IMR-90 (cell line): ENCODE results near the gene GCNT3. TPM values are rescaled to one million over a fixed set of nuclear protein-coding genes. Genes with fewer than 3 reads are reported as not detected.

ENCODE experiments used
- ATAC-seq: fragments of 200-7000 bp; cut with Tn5 transposase; 2 replicates; pipeline ENCODE4 v1.9.1; 2020; ENCODE audit warnings: low read depth, mild to moderate bottlenecking, moderate library complexity
- BruUV-seq: library from RNA; stranded (reverse); fragments of 400-500 nt; replicated peaks from 2 replicates; lab custom pipeline; 2021; lab: Mats Ljungman, UMichigan
- CTCF ChIA-PET: fragments of 300-600 bp; formaldehyde crosslinking; extraction: SDS; loops from one replicate; lab custom pipeline; 2021; ENCODE audit warnings: antibody characterized with exemption; lab: Yijun Ruan, JAX
- POLR2A ChIA-PET: fragments of 300-600 bp; sonication (Branson Sonifier 250); formaldehyde crosslinking; loops from one replicate; lab custom pipeline; 2022; ENCODE audit warnings: antibody characterized with exemption; ENCODE audit not compliant: unreplicated experiment; lab: Charles Lee
- DNase-seq: peaks from one replicate; pipeline ENCODE4 v3.0.0; 2013
- H2AFZ ChIP-seq: replicated peaks from 2 replicates; pipeline ENCODE3; 2013; ENCODE audit warnings: low read length, mild to moderate bottlenecking; ENCODE audit not compliant: poor library complexity
- H2AK5ac ChIP-seq: 2 replicates; pipeline ENCODE4 v1.6.1; 2013; ENCODE audit warnings: low read depth, low read length, inconsistent platforms
- H2AK9ac ChIP-seq: replicated peaks from 2 replicates; pipeline ENCODE3; 2013; ENCODE audit warnings: mild to moderate bottlenecking, low read depth, low read length, moderate library complexity; ENCODE audit not compliant: poor library complexity
- H2BK120ac ChIP-seq: 2 replicates; pipeline ENCODE4 v1.6.1; 2013; ENCODE audit warnings: low read depth, low read length, inconsistent platforms
- H2BK15ac ChIP-seq: 3 replicates; pipeline ENCODE4 v1.6.1; 2013; ENCODE audit warnings: low read depth, low read length, inconsistent platforms
- H2BK20ac ChIP-seq: 2 replicates; pipeline ENCODE4 v1.6.1; 2013; ENCODE audit warnings: low read depth, mild to moderate bottlenecking, inconsistent platforms, low read length, moderate library complexity
- H2BK5ac ChIP-seq: 2 replicates; pipeline ENCODE4 v1.6.1; 2013; ENCODE audit warnings: mild to moderate bottlenecking, low read depth, low read length, inconsistent platforms; ENCODE audit not compliant: poor library complexity, severe bottlenecking
- H3K14ac ChIP-seq: replicated peaks from 2 replicates; pipeline ENCODE4 v1.6.1; 2013; ENCODE audit warnings: low read depth, low read length, inconsistent platforms
- H3K18ac ChIP-seq: 2 replicates; pipeline ENCODE4 v1.6.1; 2013; ENCODE audit warnings: low read depth, low read length, control low read depth
- H3K23ac ChIP-seq: 2 replicates; pipeline ENCODE4 v1.6.1; 2013; ENCODE audit warnings: low read depth, low read length, inconsistent platforms
- H3K27ac ChIP-seq: 2 replicates; pipeline ENCODE4 v1.5.1; 2013; ENCODE audit warnings: mild to moderate bottlenecking, control low read depth, low read length; ENCODE audit not compliant: insufficient read depth
- H3K27me3 ChIP-seq: 2 replicates; pipeline ENCODE4 v1.6.1; 2013; ENCODE audit warnings: low read length; ENCODE audit not compliant: control insufficient read depth, insufficient read depth
- H3K36me3 ChIP-seq: 2 replicates; pipeline ENCODE4 v1.6.1; 2013; ENCODE audit warnings: low read length, mixed read lengths; ENCODE audit not compliant: control insufficient read depth, insufficient read depth
- H3K4ac ChIP-seq: 2 replicates; pipeline ENCODE4 v1.6.1; 2013; ENCODE audit warnings: low read depth, low read length, inconsistent platforms
- H3K4me1 ChIP-seq: 2 replicates; pipeline ENCODE4 v1.6.1; 2013; ENCODE audit warnings: low read length, mixed read lengths; ENCODE audit not compliant: control insufficient read depth, insufficient read depth
- H3K4me2 ChIP-seq: 2 replicates; pipeline ENCODE4 v1.6.1; 2013; ENCODE audit warnings: low read depth, mild to moderate bottlenecking, control low read depth, low read length, moderate library complexity
- H3K4me3 ChIP-seq: 2 replicates; pipeline ENCODE4 v1.5.1; 2013; ENCODE audit warnings: low read depth, mild to moderate bottlenecking, control low read depth, low read length, moderate library complexity; ENCODE audit not compliant: insufficient read depth
- H3K56ac ChIP-seq: 2 replicates; pipeline ENCODE4 v1.6.1; 2013; ENCODE audit warnings: low read length, inconsistent platforms; ENCODE audit not compliant: insufficient read depth; ENCODE audit errors: extremely low read depth
- H3K79me1 ChIP-seq, 2 experiments: 2 replicates each; pipeline ENCODE4 v1.6.1; 2013; ENCODE audit warnings: low read length in 2 of 2, inconsistent platforms in 1 of 2, low read depth in 1 of 2
- H3K9ac ChIP-seq: 2 replicates; pipeline ENCODE4 v1.6.1; 2013; ENCODE audit warnings: low read depth, low read length, control low read depth
- H3K9me1 ChIP-seq: 2 replicates; pipeline ENCODE4 v1.6.1; 2013; ENCODE audit warnings: low read length, inconsistent platforms; ENCODE audit not compliant: insufficient read depth
- H3K9me3 ChIP-seq: 2 replicates; pipeline ENCODE4 v1.6.1; 2013; ENCODE audit warnings: low read length; ENCODE audit not compliant: control insufficient read depth, insufficient read depth
- H4K20me1 ChIP-seq: 2 replicates; pipeline ENCODE4 v1.6.1; 2013; ENCODE audit warnings: low read length, inconsistent platforms; ENCODE audit not compliant: insufficient read depth
- H4K5ac ChIP-seq: 2 replicates; pipeline ENCODE4 v1.6.1; 2013; ENCODE audit warnings: mild to moderate bottlenecking, low read depth, low read length, control low read depth
- H4K8ac ChIP-seq, 2 experiments: 2 replicates each; pipeline ENCODE4 v1.6.1; 2013; ENCODE audit warnings: low read depth in 2 of 2, low read length in 2 of 2, control low read depth in 1 of 2, inconsistent platforms in 1 of 2
- H4K91ac ChIP-seq: 2 replicates; pipeline ENCODE4 v1.6.1; 2013; ENCODE audit warnings: low read depth, low read length, inconsistent platforms; ENCODE audit not compliant: insufficient read depth
- BHLHE40 ChIP-seq: fragments of 150-350 bp; IDR thresholded peaks from 2 replicates; pipeline ENCODE4 v1.6.1; 2016; ENCODE audit warnings: mild to moderate bottlenecking, low read depth, low read length
- CEBPB ChIP-seq: IDR thresholded peaks from 2 replicates; pipeline ENCODE4 v1.6.1; 2012; ENCODE audit warnings: low read depth, low read length, improper control_type of control experiment
- FOS ChIP-seq: fragments of 150-350 bp; IDR thresholded peaks from 2 replicates; pipeline ENCODE4 v1.6.1; 2016; ENCODE audit warnings: low read depth, low read length
- MAZ ChIP-seq: IDR thresholded peaks from 2 replicates; pipeline ENCODE4 v1.6.1; 2012; ENCODE audit warnings: low read depth, mild to moderate bottlenecking, low read length, improper control_type of control experiment, moderate library complexity, borderline replicate concordance
- MXI1 ChIP-seq: IDR thresholded peaks from 2 replicates; pipeline ENCODE4 v1.6.1; 2012; ENCODE audit warnings: low read depth, mild to moderate bottlenecking, low read length, moderate library complexity, borderline replicate concordance
- RAD21 ChIP-seq: IDR thresholded peaks from 2 replicates; pipeline ENCODE4 v1.6.1; 2012; ENCODE audit warnings: low read length, improper control_type of control experiment
- RFX5 ChIP-seq: IDR thresholded peaks from 2 replicates; pipeline ENCODE4 v1.8.0; 2012; ENCODE audit warnings: low read depth, mild to moderate bottlenecking, low read length, moderate library complexity
- SMC3 ChIP-seq: fragments of 150-350 bp; IDR thresholded peaks from 2 replicates; pipeline ENCODE4 v1.6.1; 2016; ENCODE audit warnings: low read depth, mild to moderate bottlenecking, antibody characterized with exemption, low read length, moderate library complexity
- WGBS, 2 experiments: methylation state at CpG; one replicate each; pipeline versions ENCODE4 v1.1.5 to v1.1.7; 2013; ENCODE audit warnings: missing lambda C conversion rate in 2 of 2; ENCODE audit not compliant: insufficient read length in 1 of 2; ENCODE audit errors: extremely low coverage in 2 of 2; 5-methylcytosine and 5-hydroxymethylcytosine counted together
- dilution Hi-C: fragments of 300-500 bp; cut with HindIII; formaldehyde crosslinking; loops from one replicate; pipeline ENCODE4 v1.14.3; 2018; ENCODE audit warnings: low sequenced_read_pairs; ENCODE audit not compliant: unreplicated experiment
- in situ Hi-C: fragments of 300-500 bp; cut with MboI; formaldehyde crosslinking; loops from 3 replicates; pipeline ENCODE4 v1.14.3; 2019; ENCODE audit warnings: low sequenced_read_pairs, inconsistent platforms, mixed read lengths
- intact Hi-C: fragments of 100-400 bp; cut with micrococcal nuclease; formaldehyde crosslinking; loops from 2 replicates; pipeline ENCODE4 v1.10.0; 2022
- polyA plus RNA-seq, 3 experiments: library from polyadenylated mRNA; depleted of rRNA; stranded (reverse); fragments of >200 nt; gene quantifications; 2 replicates each; pipeline ENCODE4 v1.2.3, GENCODE V29; 2012; ENCODE audit warnings: low replicate concordance in 1 of 3
- total RNA-seq: library from RNA; depleted of rRNA; stranded (reverse); fragments of >200 nt; gene quantifications from 2 replicates; pipeline ENCODE4 v1.2.3, GENCODE V29; 2012

The GCNT3 gene
- total and polyA plus RNA-seq, 2 of the 4 experiments (the other 2 are of a cell fraction) = not detected

- Histone ChIP-seq H4K8ac (no peak overlapping the region), H3K4me3 (no peak overlapping the region), H3K4ac (no peak overlapping the region), H3K14ac (no peak overlapping the region), H3K23ac (no peak overlapping the region), H3K9ac (no peak overlapping the region), H3K56ac (no peak overlapping the region), H3K18ac (no peak overlapping the region), H2AFZ (no peak overlapping the region), H2BK15ac (no peak overlapping the region), H3K4me1 (no peaks in the 10 kb centered on the region), H2BK20ac (no peak overlapping the region), H3K9me3 (no peaks in the 10 kb centered on the region), H2AK5ac (no peak overlapping the region), H2BK120ac (no peak overlapping the region), H4K20me1 (no peaks in the 10 kb centered on the region), H3K4me2 (no peak overlapping the region), H3K9me1 (no peaks in the 10 kb centered on the region), H3K27me3 (no peaks in the 10 kb centered on the region), H2BK5ac (no peak overlapping the region), H4K91ac (no peak overlapping the region), H4K5ac (no peak overlapping the region), H3K36me3 (no peaks in the 10 kb centered on the region), H2AK9ac (no peak overlapping the region), H3K27ac (no peak overlapping the region), H3K79me1 (no peaks in the 10 kb centered on the region)
- ATAC-seq (no peak), DNase-seq (no peak)
- dilution Hi-C loops (no loop called here), intact Hi-C loops (no loop called here), in situ Hi-C loops (no loop called here)
- ChIA-PET CTCF (interaction anchor here (0.6 to 1.3 kb wide), 2 partner anchors 26 to 63 kb away, joined by 3 to 4 read pairs; no protein-coding TSS in a partner anchor), POLR2A (no interaction called here)
- 49% methylated on average over 6 of the region's 7 CpGs; no CpG with 5 or more reads in 1 of the 2 experiments for WGBS, 2 experiments
- TF ChIP-seq MAZ = no peak
- TF ChIP-seq FOS = no peak
- TF ChIP-seq RAD21 = no peak
- TF ChIP-seq SMC3 = no peak
- no peak for TF ChIP-seq RFX5
- TF ChIP-seq CEBPB = no peak
- no peak for TF ChIP-seq BHLHE40
- TF ChIP-seq MXI1 = no peak
- BruUV-seq = no TSS peak
These were observed 16.1 kb upstream of the GCNT3 start for GRCh38 chr15:59595434-59595915.
